GM12865 (cell line): ENCODE measurements around the gene RARS1.

ENCODE experiments used
- DNase-seq: peaks from one replicate; pipeline ENCODE4 v3.0.0; 2010; ENCODE audit warnings: low read depth
- H3K4me3 ChIP-seq: 2 replicates; pipeline ENCODE4 v1.5.1; 2011; ENCODE audit warnings: mild to moderate bottlenecking, low read depth, low read length, control low read depth
- CTCF ChIP-seq: IDR thresholded peaks from 2 replicates; pipeline ENCODE4 v1.5.1; 2011; ENCODE audit warnings: low read length, control low read depth, low read depth, inconsistent platforms; ENCODE audit not compliant: insufficient read depth; ENCODE audit errors: missing control alignments

Gene RARS1

GRCh38 chr5:168477060-168477459 is 9.2 kb upstream of the RARS1 start:
- TF ChIP-seq CTCF: no peak
- H3K4me3 ChIP-seq: no peak overlapping the region
- no peak for DNase-seq

GRCh38 chr5:168479166-168479565 is 7.1 kb upstream of the RARS1 start:
- TF ChIP-seq CTCF: no peak
- DNase-seq: no peak
- no peak overlapping the region for H3K4me3 ChIP-seq

GRCh38 chr5:168480601-168481000 is 5.7 kb upstream of the RARS1 start:
- no peak for DNase-seq
- no peak overlapping the region for H3K4me3 ChIP-seq
- no peak for TF ChIP-seq CTCF

GRCh38 chr5:168481330-168481788 is 4.9 kb upstream of the RARS1 start:
- peak; percentile 90 for DNase-seq
- H3K4me3 ChIP-seq: no peak overlapping the region; the same call in 1 of the 2 replicates
- TF ChIP-seq CTCF: no peak

- no peak for TF ChIP-seq CTCF
These were observed 3.9 kb upstream of the RARS1 start for GRCh38 chr5:168482361-168482760.

GRCh38 chr5:168489059-168489458 is 2.8 kb downstream of the RARS1 start:
- no peak overlapping the region for H3K4me3 ChIP-seq
- no peak for TF ChIP-seq CTCF
- DNase-seq: no peak

More at GRCh38 chr5:168482361-168482760, 3.9 kb upstream of the RARS1 start:
- no peak overlapping the region for H3K4me3 ChIP-seq
- DNase-seq: no peak

- TF ChIP-seq CTCF: no peak
- no peak overlapping the region for H3K4me3 ChIP-seq
- DNase-seq: no peak
These were observed 7.8 kb downstream of the RARS1 start for GRCh38 chr5:168494057-168494555.
